Head of caudate nucleus (tissue), 42 donors: ENCODE measurements around the gene PDLIM7.
A peak's percentile ranks its signal among the peaks of the same experiment; 100 is the strongest.
"Not testable (repeated sequence)": the region's sequence is repeated elsewhere in the genome, so short reads cannot be mapped to it uniquely, and the experiment has no call there.

ENCODE experiments used
- DNase-seq, 42 donors: peaks; one replicate each; pipeline versions ENCODE4 v3.0.0 to v3.0.0-alpha.2; 2020 to 2021; ENCODE audit warnings: mixed read lengths in 7 of 42
- intact Hi-C: fragments of 100-400 bp; cut with DNase I; formaldehyde crosslinking; loops from one replicate; pipeline ENCODE4 v1.15.0; 2022

Gene PDLIM7

GRCh38 chr5:177495243-177496060 is 2.0 kb downstream of the PDLIM7 start:
- intact Hi-C loops: loop anchor here (5.0 kb wide), 1 partner anchor 38 kb away; no protein-coding TSS in a partner anchor
- DNase-seq: no peak

- DNase-seq: peak in 1 of 42 donors; percentile 56
- intact Hi-C loops: loop anchor here (5.0 kb wide), 1 partner anchor 37 kb away; no protein-coding TSS in a partner anchor
Observed at GRCh38 chr5:177494346-177495195, 2.8 kb downstream of the PDLIM7 start.

GRCh38 chr5:177493795-177494345 is 3.5 kb downstream of the PDLIM7 start:
- intact Hi-C loops: no loop called here
- no peak for DNase-seq

GRCh38 chr5:177492841-177493240 is 4.6 kb downstream of the PDLIM7 start:
- intact Hi-C loops: no loop called here

GRCh38 chr5:177491983-177492746 is 5.2 kb downstream of the PDLIM7 start:
- intact Hi-C loops: no loop called here
- DNase-seq: no peak

More at GRCh38 chr5:177492841-177493240, 4.6 kb downstream of the PDLIM7 start:
- DNase-seq: no peak

GRCh38 chr5:177491429-177491945 is 5.9 kb downstream of the PDLIM7 start:
- no peak for DNase-seq

GRCh38 chr5:177490992-177491391 is 6.4 kb downstream of the PDLIM7 start:
- DNase-seq: no peak
- intact Hi-C loops: no loop called here

More at GRCh38 chr5:177491429-177491945, 5.9 kb downstream of the PDLIM7 start:
- intact Hi-C loops: no loop called here

- DNase-seq: peak in 10 of 42 donors; percentile 37 to 62 (median 43)
- intact Hi-C loops: no loop called here
Observed at GRCh38 chr5:177490311-177490991, 7.0 kb downstream of the PDLIM7 start.

GRCh38 chr5:177489119-177489716 is 8.2 kb downstream of the PDLIM7 start:
- intact Hi-C loops: no loop called here

GRCh38 chr5:177487975-177488374 is 9.4 kb downstream of the PDLIM7 start:
- intact Hi-C loops: no loop called here
- no peak for DNase-seq

More at GRCh38 chr5:177489119-177489716, 8.2 kb downstream of the PDLIM7 start:
- peak in 11 of 42 donors; percentile 29 to 60 (median 45) for DNase-seq

GRCh38 chr5:177487144-177487543 is 10.3 kb downstream of the PDLIM7 start:
- no peak for DNase-seq
- intact Hi-C loops: no loop called here

- DNase-seq: no peak
- intact Hi-C loops: no loop called here
Observed at GRCh38 chr5:177486256-177486655, 11.1 kb downstream of the PDLIM7 start.

GRCh38 chr5:177485753-177486152 is 11.7 kb downstream of the PDLIM7 start:
- intact Hi-C loops, DNase-seq: not testable (repeated sequence)

GRCh38 chr5:177484902-177485549 is 12.4 kb downstream of the PDLIM7 start:
- no peak for DNase-seq
- intact Hi-C loops: no loop called here

GRCh38 chr5:177483994-177484901 is 13.2 kb downstream of the PDLIM7 start:
- intact Hi-C loops: no loop called here
- DNase-seq: no peak

GRCh38 chr5:177483042-177483441 is 14.4 kb downstream of the PDLIM7 start:
- no peak for DNase-seq
- intact Hi-C loops: no loop called here
